Trophoblast cell (in vitro differentiated cells and primary cell): ENCODE results near the gene BCL2L12.

Experiments
- DNase-seq, 2 donors: peaks; one replicate each; pipeline ENCODE4 v3.0.0-alpha.2; 2016
- H2AFZ ChIP-seq: 2 replicates; pipeline ENCODE4 v1.6.1; 2013; ENCODE audit warnings: low read length, moderate library complexity, mild to moderate bottlenecking; ENCODE audit not compliant: insufficient read depth, poor library complexity
- H2AK5ac ChIP-seq: 2 replicates; pipeline ENCODE4 v1.6.1; 2013; ENCODE audit warnings: mild to moderate bottlenecking, low read length
- H2BK120ac ChIP-seq: 2 replicates; pipeline ENCODE4 v1.6.1; 2013; ENCODE audit warnings: low read length, mild to moderate bottlenecking, moderate library complexity; ENCODE audit not compliant: insufficient read depth, poor library complexity
- H2BK12ac ChIP-seq: 2 replicates; pipeline ENCODE4 v1.6.1; 2013; ENCODE audit warnings: mild to moderate bottlenecking, low read length, moderate library complexity
- H2BK5ac ChIP-seq: 2 replicates; pipeline ENCODE4 v1.6.1; 2013; ENCODE audit warnings: low read length, low read depth, moderate library complexity, mild to moderate bottlenecking; ENCODE audit not compliant: poor library complexity
- H3K14ac ChIP-seq: 2 replicates; pipeline ENCODE4 v1.6.1; 2013; ENCODE audit warnings: mild to moderate bottlenecking, low read length
- H3K18ac ChIP-seq: 2 replicates; pipeline ENCODE4 v1.6.1; 2013; ENCODE audit warnings: mild to moderate bottlenecking, low read length
- H3K23ac ChIP-seq: 2 replicates; pipeline ENCODE4 v1.6.1; 2013; ENCODE audit warnings: low read length
- H3K27ac ChIP-seq: 2 replicates; pipeline ENCODE4 v1.5.1; 2013; ENCODE audit warnings: low read depth, mild to moderate bottlenecking, inconsistent platforms, low read length, moderate library complexity
- H3K27me3 ChIP-seq: 2 replicates; pipeline ENCODE4 v1.6.1; 2013; ENCODE audit warnings: inconsistent platforms, mild to moderate bottlenecking, low read length, moderate library complexity; ENCODE audit not compliant: insufficient read depth
- H3K36me3 ChIP-seq, 2 experiments: 1 replicate in 1 of 2; 2 replicates in 1 of 2; pipeline ENCODE4 v1.6.1; 2013; ENCODE audit warnings: low read length in 2 of 2, mild to moderate bottlenecking in 2 of 2, moderate library complexity in 1 of 2; ENCODE audit not compliant: insufficient read depth in 2 of 2, control insufficient read depth in 1 of 2
- H3K4ac ChIP-seq: 2 replicates; pipeline ENCODE4 v1.6.1; 2013; ENCODE audit warnings: low read depth, mild to moderate bottlenecking, low read length, moderate library complexity
- H3K4me1 ChIP-seq, 2 experiments: 1 replicate in 1 of 2; 2 replicates in 1 of 2; pipeline ENCODE4 v1.6.1; 2013; ENCODE audit warnings: low read length in 2 of 2, mild to moderate bottlenecking in 2 of 2, moderate library complexity in 1 of 2; ENCODE audit not compliant: insufficient read depth in 2 of 2, control insufficient read depth in 1 of 2
- H3K4me2 ChIP-seq: 2 replicates; pipeline ENCODE4 v1.6.1; 2013; ENCODE audit warnings: inconsistent platforms, mild to moderate bottlenecking, low read length, moderate library complexity
- H3K4me3 ChIP-seq: 2 replicates; pipeline ENCODE4 v1.5.1; 2013; ENCODE audit warnings: mild to moderate bottlenecking, low read depth, low read length, inconsistent platforms
- H3K79me1 ChIP-seq: one replicate; pipeline ENCODE4 v1.6.1; 2013; ENCODE audit warnings: low read length
- H3K79me2 ChIP-seq: 2 replicates; pipeline ENCODE4 v1.6.1; 2013; ENCODE audit warnings: low read length, mild to moderate bottlenecking; ENCODE audit not compliant: control insufficient read depth, insufficient read depth, poor library complexity
- H3K9ac ChIP-seq: 2 replicates; pipeline ENCODE4 v1.6.1; 2013; ENCODE audit warnings: mild to moderate bottlenecking, low read length
- H3K9me3 ChIP-seq: 2 replicates; pipeline ENCODE4 v1.6.1; 2013; ENCODE audit warnings: low read depth, mild to moderate bottlenecking, control low read depth, inconsistent platforms, low read length; ENCODE audit not compliant: insufficient read depth
- H4K12ac ChIP-seq: 2 replicates; pipeline ENCODE4 v1.6.1; 2013; ENCODE audit warnings: low read depth, mild to moderate bottlenecking, low read length, moderate library complexity
- H4K8ac ChIP-seq: 2 replicates; pipeline ENCODE4 v1.6.1; 2013; ENCODE audit warnings: low read depth, mild to moderate bottlenecking, low read length, moderate library complexity
- H4K91ac ChIP-seq: one replicate; pipeline ENCODE4 v1.6.1; 2013; ENCODE audit warnings: low read depth, mild to moderate bottlenecking, low read length, moderate library complexity
- WGBS: extraction: QIAGEN DNeasy Blood & Tissue Kit; methylation state at CpG from one replicate; pipeline ENCODE4 v1.1.7; 2013; ENCODE audit warnings: missing lambda C conversion rate; ENCODE audit not compliant: insufficient read length, insufficient coverage; ENCODE audit errors: extremely low coverage; 5-methylcytosine and 5-hydroxymethylcytosine counted together

BCL2L12 gene

GRCh38 chr19:49689133-49690078, 23.7 kb downstream of the BCL2L12 start, which contains the start of gene ADM5:
ADM5 (plus strand) TSS chr19:49689594; CDS start chr19:49689838, 244 bp downstream.
- no peak within 1 kb of the TSS for H3K23ac ChIP-seq
- no peaks in the 10 kb centered on the region for H3K9me3 ChIP-seq
- H2BK5ac ChIP-seq, result no peak within 1 kb of the TSS
- WGBS, result no CpG with 5 or more reads among the region's 54 CpGs
- H3K9ac ChIP-seq, result no peak within 1 kb of the TSS
- peak within 1 kb of the TSS; percentile 64 for H3K4me2 ChIP-seq
- H2AFZ ChIP-seq, result peak within 1 kb of the TSS; percentile 56
- H3K79me1 ChIP-seq, result peaks cover 3% of the 10 kb centered on the region
- H4K12ac ChIP-seq, result no peak within 1 kb of the TSS
- H3K36me3 ChIP-seq, result peaks cover 41% of the 10 kb centered on the region in 2 experiments
- H3K14ac ChIP-seq, result no peak within 1 kb of the TSS
- H3K4me3 ChIP-seq, result peak within 1 kb of the TSS; percentile 14
- no peaks in the 10 kb centered on the region for H3K79me2 ChIP-seq
- no peak within 1 kb of the TSS for H3K27ac ChIP-seq
- no peak within 1 kb of the TSS for H3K18ac ChIP-seq
- peak; percentile 35 to 38 for DNase-seq
- no peaks in the 10 kb centered on the region for H3K27me3 ChIP-seq
- no peak within 1 kb of the TSS for H2BK12ac ChIP-seq
- no peak within 1 kb of the TSS for H2BK120ac ChIP-seq
- peak within 1 kb of the TSS; percentile 12 for H3K4ac ChIP-seq
- no peak within 1 kb of the TSS for H4K91ac ChIP-seq
- H2AK5ac ChIP-seq, result peak within 1 kb of the TSS; percentile 39
- H3K4me1 ChIP-seq, result peaks cover 12 to 20% of the 10 kb centered on the region in 2 experiments
- H4K8ac ChIP-seq, result peak within 1 kb of the TSS; percentile 61

DNA sequence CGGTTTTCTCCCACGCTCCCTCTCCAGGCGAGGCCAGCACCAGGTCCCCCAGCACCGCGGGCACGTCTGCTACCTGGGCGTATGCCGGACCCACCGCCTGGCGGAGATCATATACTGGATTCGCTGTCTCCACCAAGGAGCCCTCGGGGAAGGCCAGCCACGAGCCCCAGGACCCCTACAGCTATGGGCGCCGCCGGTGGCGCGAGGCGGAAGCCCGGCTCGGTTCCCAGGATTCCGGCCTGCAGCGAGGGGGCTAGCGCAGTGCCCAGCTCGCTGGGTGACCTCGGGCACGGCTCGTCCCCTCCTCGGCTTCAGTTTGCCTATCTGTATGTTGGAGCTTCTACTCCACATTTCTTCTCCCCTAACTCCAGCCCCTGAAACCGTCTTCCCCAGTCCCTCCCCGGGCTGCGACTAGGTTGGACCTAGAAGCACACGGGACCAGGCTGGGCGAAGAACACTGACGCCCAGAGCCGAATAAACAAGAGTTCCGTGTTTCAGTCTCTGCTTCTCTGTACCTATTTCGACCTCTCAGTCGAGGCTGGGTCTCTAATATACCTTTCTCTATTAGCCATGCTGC, 24.4 kb downstream of the BCL2L12 start:
- Histone ChIP-seq H3K9ac (no peak overlapping the region), H4K91ac (no peak overlapping the region), H2AFZ (peak overlapping the region; percentile 56), H3K27ac (no peak overlapping the region), H2BK120ac (no peak overlapping the region), H4K12ac (no peak overlapping the region), H2BK5ac (no peak overlapping the region), H3K4ac (peak overlapping the region; percentile 12), H3K79me2 (no peaks in the 10 kb centered on the region), H3K18ac (no peak overlapping the region), H3K23ac (no peak overlapping the region), H2AK5ac (peak overlapping the region; percentile 39), H4K8ac (peak overlapping the region; percentile 61), H3K4me2 (peak overlapping the region; percentile 64), H3K27me3 (no peaks in the 10 kb centered on the region), H3K36me3 (peaks cover 33 to 34% of the 10 kb centered on the region in 2 experiments), H2BK12ac (no peak overlapping the region), H3K79me1 (peaks cover 3% of the 10 kb centered on the region), H3K14ac (no peak overlapping the region), H3K9me3 (no peaks in the 10 kb centered on the region), H3K4me1 (peaks cover 12 to 20% of the 10 kb centered on the region in 2 experiments), H3K4me3 (peak overlapping the region; percentile 14)
- WGBS, result no CpG with 5 or more reads among the region's 39 CpGs
- DNase-seq, result no peak

DNA sequence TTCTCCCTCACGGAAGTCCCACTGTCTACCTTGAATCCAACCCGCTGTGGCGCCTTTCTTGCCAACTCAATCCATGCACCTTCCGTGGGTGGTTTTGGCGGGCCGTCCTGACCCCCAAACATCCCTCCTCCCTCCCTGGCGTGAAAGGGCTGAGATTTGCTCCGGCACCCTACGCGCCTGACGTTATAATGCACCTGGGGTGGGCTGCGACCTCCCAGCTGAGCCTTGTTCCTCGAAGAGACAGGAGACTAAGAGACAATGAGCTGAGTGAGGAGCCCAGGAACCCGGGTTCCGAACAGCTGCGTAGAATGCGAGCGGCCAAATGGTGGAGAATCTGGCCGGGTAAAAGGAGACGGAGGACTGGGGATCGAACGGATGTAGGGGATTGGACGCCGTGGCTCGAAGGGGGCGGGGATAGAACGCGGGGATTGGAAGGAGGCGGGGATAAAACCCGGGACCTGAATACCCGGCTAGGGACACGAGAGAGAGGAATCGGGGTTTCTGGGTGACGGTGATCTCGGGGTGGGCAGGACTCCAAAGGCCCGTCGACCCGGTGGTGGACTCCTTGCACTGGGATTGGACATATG, 25.0 kb downstream of the BCL2L12 start, which contains the start of gene CPT1C:
TSS of gene CPT1C (plus strand) at position 461 of the 587 bp plus-strand sequence. CDS start 1,137 bp downstream, outside the sequence.
- Histone ChIP-seq H2AFZ (peak within 1 kb of the TSS; percentile 58), H3K4me2 (peak within 1 kb of the TSS; percentile 64), H3K14ac (peak within 1 kb of the TSS; percentile 27), H3K4me1 (peaks cover 12 to 20% of the 10 kb centered on the region in 2 experiments), H3K9me3 (no peaks in the 10 kb centered on the region), H4K91ac (no peak within 1 kb of the TSS), H2BK5ac (no peak within 1 kb of the TSS), H3K9ac (peak within 1 kb of the TSS; percentile 18), H2AK5ac (peak within 1 kb of the TSS; percentile 39), H2BK12ac (no peak within 1 kb of the TSS), H3K4me3 (peak within 1 kb of the TSS; percentile 38), H4K12ac (peak within 1 kb of the TSS; percentile 29), H3K23ac (no peak within 1 kb of the TSS), H3K18ac (no peak within 1 kb of the TSS), H3K27ac (no peak within 1 kb of the TSS), H3K27me3 (no peaks in the 10 kb centered on the region), H3K36me3 (peaks cover 28 to 29% of the 10 kb centered on the region in 2 experiments), H3K79me1 (peaks cover 3% of the 10 kb centered on the region), H3K79me2 (no peaks in the 10 kb centered on the region), H3K4ac (peak within 1 kb of the TSS; percentile 12), H2BK120ac (no peak within 1 kb of the TSS), H4K8ac (peak within 1 kb of the TSS; percentile 74)
- WGBS, result no CpG with 5 or more reads among the region's 38 CpGs
- DNase-seq, result peak in 1 of 2 donors; percentile 37
